ENCODE measurements around the gene MIX23.

The MIX23 gene

GRCh38 chr3:122351612-122352011, 31.4 kb downstream of the MIX23 start:
- DNase-seq (ENCODE audit: low read depth, low spot score) = no peak

- no peak for DNase-seq (ENCODE audit: low read depth, low spot score)
Observed at GRCh38 chr3:122350814-122351418, 32.1 kb downstream of the MIX23 start.

GRCh38 chr3:122349171-122349570, 33.9 kb downstream of the MIX23 start:
- no peak for DNase-seq (ENCODE audit: low read depth, low spot score)

GRCh38 chr3:122343654-122344053, 39.4 kb downstream of the MIX23 start:
- DNase-seq (ENCODE audit: low read depth, low spot score) = no peak

GRCh38 chr3:122342803-122343202, 40.2 kb downstream of the MIX23 start:
- no peak for DNase-seq (ENCODE audit: low read depth, low spot score)

- no peak for DNase-seq (ENCODE audit: low read depth, low spot score)
Observed at GRCh38 chr3:122332551-122332950, 50.5 kb downstream of the MIX23 start.

GRCh38 chr3:122331886-122332285, 51.1 kb downstream of the MIX23 start:
- DNase-seq (ENCODE audit: low read depth, low spot score) = no peak

GRCh38 chr3:122325769-122326168, 57.3 kb downstream of the MIX23 start:
- DNase-seq (ENCODE audit: low read depth, low spot score) = no peak

- no peak for DNase-seq (ENCODE audit: low read depth, low spot score)
Observed at GRCh38 chr3:122324871-122325323, 58.1 kb downstream of the MIX23 start, which contains the start of gene CSTA. TSS of gene CSTA (plus strand) at chr3:122325248. CDS start at chr3:122325293, 45 bp downstream.

GRCh38 chr3:122322095-122323075, 60.6 kb downstream of the MIX23 start:
- DNase-seq (ENCODE audit: low read depth, low spot score) = no peak

- no peak for DNase-seq (ENCODE audit: low read depth, low spot score)
Observed at GRCh38 chr3:122318620-122319019, 64.4 kb downstream of the MIX23 start.

GRCh38 chr3:122316368-122316767, 66.7 kb downstream of the MIX23 start:
- DNase-seq (ENCODE audit: low read depth, low spot score) = no peak

- DNase-seq (ENCODE audit: low read depth, low spot score) = peak; percentile 5
Observed at GRCh38 chr3:122315619-122316018, 67.4 kb downstream of the MIX23 start.

GRCh38 chr3:122314228-122314876, 68.7 kb downstream of the MIX23 start:
- DNase-seq (ENCODE audit: low read depth, low spot score) = no peak

GRCh38 chr3:122313281-122313680, 69.8 kb downstream of the MIX23 start:
- DNase-seq (ENCODE audit: low read depth, low spot score) = no peak

- no peak for DNase-seq (ENCODE audit: low read depth, low spot score)
Observed at GRCh38 chr3:122312826-122313225, 70.2 kb downstream of the MIX23 start.

GRCh38 chr3:122310361-122310760, 72.7 kb downstream of the MIX23 start:
- no peak for DNase-seq (ENCODE audit: low read depth, low spot score)
